Trophoblast cell (in vitro differentiated cells and primary cell): ENCODE data around the gene PIP5K1B.

Experiments used
- DNase-seq, 2 donors: peaks; one replicate each; pipeline ENCODE4 v3.0.0-alpha.2; 2016
- H2AFZ ChIP-seq: 2 replicates; pipeline ENCODE4 v1.6.1; 2013; ENCODE audit warnings: low read length, moderate library complexity, mild to moderate bottlenecking; ENCODE audit not compliant: insufficient read depth, poor library complexity
- H2AK5ac ChIP-seq: 2 replicates; pipeline ENCODE4 v1.6.1; 2013; ENCODE audit warnings: mild to moderate bottlenecking, low read length
- H2BK120ac ChIP-seq: 2 replicates; pipeline ENCODE4 v1.6.1; 2013; ENCODE audit warnings: low read length, mild to moderate bottlenecking, moderate library complexity; ENCODE audit not compliant: insufficient read depth, poor library complexity
- H2BK12ac ChIP-seq: 2 replicates; pipeline ENCODE4 v1.6.1; 2013; ENCODE audit warnings: mild to moderate bottlenecking, low read length, moderate library complexity
- H2BK5ac ChIP-seq: 2 replicates; pipeline ENCODE4 v1.6.1; 2013; ENCODE audit warnings: low read length, low read depth, moderate library complexity, mild to moderate bottlenecking; ENCODE audit not compliant: poor library complexity
- H3K14ac ChIP-seq: 2 replicates; pipeline ENCODE4 v1.6.1; 2013; ENCODE audit warnings: mild to moderate bottlenecking, low read length
- H3K18ac ChIP-seq: 2 replicates; pipeline ENCODE4 v1.6.1; 2013; ENCODE audit warnings: mild to moderate bottlenecking, low read length
- H3K23ac ChIP-seq: 2 replicates; pipeline ENCODE4 v1.6.1; 2013; ENCODE audit warnings: low read length
- H3K27ac ChIP-seq: 2 replicates; pipeline ENCODE4 v1.5.1; 2013; ENCODE audit warnings: low read depth, mild to moderate bottlenecking, inconsistent platforms, low read length, moderate library complexity
- H3K27me3 ChIP-seq: 2 replicates; pipeline ENCODE4 v1.6.1; 2013; ENCODE audit warnings: inconsistent platforms, mild to moderate bottlenecking, low read length, moderate library complexity; ENCODE audit not compliant: insufficient read depth
- H3K36me3 ChIP-seq, 2 experiments: 1 replicate in 1 of 2; 2 replicates in 1 of 2; pipeline ENCODE4 v1.6.1; 2013; ENCODE audit warnings: low read length in 2 of 2, mild to moderate bottlenecking in 2 of 2, moderate library complexity in 1 of 2; ENCODE audit not compliant: insufficient read depth in 2 of 2, control insufficient read depth in 1 of 2
- H3K4ac ChIP-seq: 2 replicates; pipeline ENCODE4 v1.6.1; 2013; ENCODE audit warnings: low read depth, mild to moderate bottlenecking, low read length, moderate library complexity
- H3K4me1 ChIP-seq, 2 experiments: 1 replicate in 1 of 2; 2 replicates in 1 of 2; pipeline ENCODE4 v1.6.1; 2013; ENCODE audit warnings: low read length in 2 of 2, mild to moderate bottlenecking in 2 of 2, moderate library complexity in 1 of 2; ENCODE audit not compliant: insufficient read depth in 2 of 2, control insufficient read depth in 1 of 2
- H3K4me2 ChIP-seq: 2 replicates; pipeline ENCODE4 v1.6.1; 2013; ENCODE audit warnings: inconsistent platforms, mild to moderate bottlenecking, low read length, moderate library complexity
- H3K4me3 ChIP-seq: 2 replicates; pipeline ENCODE4 v1.5.1; 2013; ENCODE audit warnings: mild to moderate bottlenecking, low read depth, low read length, inconsistent platforms
- H3K79me1 ChIP-seq: one replicate; pipeline ENCODE4 v1.6.1; 2013; ENCODE audit warnings: low read length
- H3K79me2 ChIP-seq: 2 replicates; pipeline ENCODE4 v1.6.1; 2013; ENCODE audit warnings: low read length, mild to moderate bottlenecking; ENCODE audit not compliant: control insufficient read depth, insufficient read depth, poor library complexity
- H3K9ac ChIP-seq: 2 replicates; pipeline ENCODE4 v1.6.1; 2013; ENCODE audit warnings: mild to moderate bottlenecking, low read length
- H3K9me3 ChIP-seq: 2 replicates; pipeline ENCODE4 v1.6.1; 2013; ENCODE audit warnings: low read depth, mild to moderate bottlenecking, control low read depth, inconsistent platforms, low read length; ENCODE audit not compliant: insufficient read depth
- H4K12ac ChIP-seq: 2 replicates; pipeline ENCODE4 v1.6.1; 2013; ENCODE audit warnings: low read depth, mild to moderate bottlenecking, low read length, moderate library complexity
- H4K8ac ChIP-seq: 2 replicates; pipeline ENCODE4 v1.6.1; 2013; ENCODE audit warnings: low read depth, mild to moderate bottlenecking, low read length, moderate library complexity
- H4K91ac ChIP-seq: one replicate; pipeline ENCODE4 v1.6.1; 2013; ENCODE audit warnings: low read depth, mild to moderate bottlenecking, low read length, moderate library complexity
- WGBS: extraction: QIAGEN DNeasy Blood & Tissue Kit; methylation state at CpG from one replicate; pipeline ENCODE4 v1.1.7; 2013; ENCODE audit warnings: missing lambda C conversion rate; ENCODE audit not compliant: insufficient read length, insufficient coverage; ENCODE audit errors: extremely low coverage; 5-methylcytosine and 5-hydroxymethylcytosine counted together

PIP5K1B gene

GRCh38 chr9:68941780-68942459, 236.9 kb downstream of the PIP5K1B start:
- H3K4me3 ChIP-seq: no peak overlapping the region
- no peak overlapping the region for H2AFZ ChIP-seq
- H3K4ac ChIP-seq: no peak overlapping the region
- no peak overlapping the region for H3K18ac ChIP-seq
- H3K79me1 ChIP-seq: no peaks in the 10 kb centered on the region
- H3K14ac ChIP-seq: no peak overlapping the region
- H2BK120ac ChIP-seq: no peak overlapping the region
- no peak overlapping the region for H2AK5ac ChIP-seq
- no peak overlapping the region for H4K12ac ChIP-seq
- H2BK12ac ChIP-seq: no peak overlapping the region
- no peaks in the 10 kb centered on the region for H3K9me3 ChIP-seq
- no peak overlapping the region for H3K23ac ChIP-seq
- H3K9ac ChIP-seq: no peak overlapping the region
- no peaks in the 10 kb centered on the region for H3K27me3 ChIP-seq
- H4K8ac ChIP-seq: no peak overlapping the region
- no CpG with 5 or more reads among the region's 7 CpGs for WGBS
- no peak overlapping the region for H4K91ac ChIP-seq
- H2BK5ac ChIP-seq: no peak overlapping the region
- no peak overlapping the region for H3K27ac ChIP-seq
- H3K4me1 ChIP-seq: no peaks in the 10 kb centered on the region
- H3K4me2 ChIP-seq: no peak overlapping the region
- H3K79me2 ChIP-seq: no peaks in the 10 kb centered on the region
- peaks cover 0 to 3% of the 10 kb centered on the region in 2 experiments for H3K36me3 ChIP-seq
- DNase-seq: no peak

GRCh38 chr9:68942790-68943189, 237.8 kb downstream of the PIP5K1B start:
- DNase-seq: no peak
- H3K27ac ChIP-seq: no peak overlapping the region
- WGBS: no CpG with 5 or more reads among the region's 3 CpGs

GRCh38 chr9:68947015-68947414, 242.0 kb downstream of the PIP5K1B start:
- Histone ChIP-seq H3K4me1 (no peaks in the 10 kb centered on the region), H3K79me1 (no peaks in the 10 kb centered on the region), H3K79me2 (peaks cover 1% of the 10 kb centered on the region), H2AK5ac (no peak overlapping the region), H2BK12ac (no peak overlapping the region), H3K4me3 (no peak overlapping the region), H3K23ac (no peak overlapping the region), H4K12ac (no peak overlapping the region), H3K27ac (no peak overlapping the region), H3K14ac (no peak overlapping the region), H2BK5ac (no peak overlapping the region), H3K27me3 (no peaks in the 10 kb centered on the region), H4K8ac (no peak overlapping the region), H2AFZ (no peak overlapping the region), H3K18ac (no peak overlapping the region), H4K91ac (no peak overlapping the region), H2BK120ac (no peak overlapping the region), H3K36me3 (no peaks in the 10 kb centered on the region), H3K9me3 (no peaks in the 10 kb centered on the region), H3K4me2 (no peak overlapping the region), H3K4ac (no peak overlapping the region), H3K9ac (no peak overlapping the region)
- WGBS: no CpG with 5 or more reads among the region's 4 CpGs
- DNase-seq: no peak

More at GRCh38 chr9:68942790-68943189, 237.8 kb downstream of the PIP5K1B start:
- Histone ChIP-seq H4K91ac (no peak overlapping the region), H2AFZ (no peak overlapping the region), H3K9ac (no peak overlapping the region), H3K4ac (no peak overlapping the region), H3K18ac (no peak overlapping the region), H2AK5ac (no peak overlapping the region), H2BK12ac (no peak overlapping the region), H3K14ac (no peak overlapping the region), H2BK120ac (no peak overlapping the region), H3K36me3 (peaks cover 0 to 3% of the 10 kb centered on the region in 2 experiments), H3K79me1 (no peaks in the 10 kb centered on the region), H2BK5ac (no peak overlapping the region), H4K8ac (no peak overlapping the region), H4K12ac (no peak overlapping the region), H3K4me3 (no peak overlapping the region), H3K4me1 (no peaks in the 10 kb centered on the region), H3K4me2 (no peak overlapping the region), H3K79me2 (no peaks in the 10 kb centered on the region), H3K27me3 (no peaks in the 10 kb centered on the region), H3K23ac (no peak overlapping the region), H3K9me3 (no peaks in the 10 kb centered on the region)

GRCh38 chr9:68947842-68948569, 243.0 kb downstream of the PIP5K1B start:
- Histone ChIP-seq H4K12ac (no peak overlapping the region), H2AK5ac (no peak overlapping the region), H3K27ac (no peak overlapping the region), H3K27me3 (no peaks in the 10 kb centered on the region), H3K4me2 (no peak overlapping the region), H3K4ac (no peak overlapping the region), H3K23ac (no peak overlapping the region), H4K91ac (no peak overlapping the region), H3K9ac (no peak overlapping the region), H3K79me2 (peaks cover 1% of the 10 kb centered on the region), H3K18ac (no peak overlapping the region), H3K4me1 (no peaks in the 10 kb centered on the region), H3K79me1 (no peaks in the 10 kb centered on the region), H3K36me3 (no peaks in the 10 kb centered on the region), H3K9me3 (no peaks in the 10 kb centered on the region), H2BK5ac (no peak overlapping the region), H3K14ac (no peak overlapping the region), H2BK120ac (no peak overlapping the region), H2AFZ (no peak overlapping the region), H3K4me3 (no peak overlapping the region), H2BK12ac (no peak overlapping the region), H4K8ac (no peak overlapping the region)
- no CpG with 5 or more reads among the region's 3 CpGs for WGBS
- DNase-seq: peak; percentile 2 to 12
